ENCODE results near the gene AFF3. TPM values are rescaled to one million over a fixed set of nuclear protein-coding genes. Genes with fewer than 3 reads are reported as not detected.

Gene AFF3
- total and polyA plus RNA-seq, 12 donors = 1.1 to 7.5 (median 3.9) TPM

GRCh38 chr2:99707592-99707991 is 434.8 kb downstream of the AFF3 start:
- no peaks in the 10 kb centered on the region for H3K27me3 ChIP-seq
- intact Hi-C loops (cut with DNase I) = no loop called here
- no peak for DNase-seq
- no peak overlapping the region for H3K4me3 ChIP-seq
- peaks cover 7 to 19% of the 10 kb centered on the region in 2 donors for H3K4me1 ChIP-seq (replicated peaks in 1 of 2)
- 73 to 88% (median 75%) methylated on average over 1 of the region's 1 CpG for WGBS, 4 donors
- H3K27ac ChIP-seq = peak overlapping the region in 1 of 5 donors; percentile 41
- no peak for TF ChIP-seq CTCF (IDR thresholded peaks at IDR 0.05)
- no peak for TF ChIP-seq POLR2A (IDR thresholded peaks at IDR 0.05)
- no peaks in the 10 kb centered on the region for H3K36me3 ChIP-seq (replicated peaks in 1 of 2)
- H3K9me3 ChIP-seq (replicated peaks in 1 of 3) = no peaks in the 10 kb centered on the region

- no peak for TF ChIP-seq POLR2A (IDR thresholded peaks at IDR 0.05)
- Histone ChIP-seq H3K27ac (peak overlapping the region in 1 of 5 donors; percentile 41), H3K36me3 (replicated peaks in 1 of 2) (no peaks in the 10 kb centered on the region), H3K4me1 (replicated peaks in 1 of 2) (peaks cover 7 to 19% of the 10 kb centered on the region in 2 donors), H3K9me3 (replicated peaks in 1 of 3) (no peaks in the 10 kb centered on the region), H3K4me3 (no peak overlapping the region), H3K27me3 (no peaks in the 10 kb centered on the region)
- intact Hi-C loops (cut with DNase I) = no loop called here
- DNase-seq = no peak
- WGBS, 4 donors = 68 to 76% (median 73%) methylated on average over 4 of the region's 4 CpGs
These were observed 435.7 kb downstream of the AFF3 start for GRCh38 chr2:99706735-99707134.

GRCh38 chr2:99701503-99701902 is 440.9 kb downstream of the AFF3 start:
- H3K4me3 ChIP-seq = no peak overlapping the region
- H3K9me3 ChIP-seq (replicated peaks in 1 of 3) = no peaks in the 10 kb centered on the region
- H3K4me1 ChIP-seq (replicated peaks in 1 of 2) = peaks cover 7 to 9% of the 10 kb centered on the region in 2 donors
- no peak for TF ChIP-seq CTCF (IDR thresholded peaks at IDR 0.05)
- TF ChIP-seq POLR2A (IDR thresholded peaks at IDR 0.05) = no peak
- H3K36me3 ChIP-seq (replicated peaks in 1 of 2) = no peaks in the 10 kb centered on the region
- 83 to 93% (median 85%) methylated on average over 7 of the region's 7 CpGs for WGBS, 4 donors
- H3K27ac ChIP-seq = no peak overlapping the region
- no peaks in the 10 kb centered on the region for H3K27me3 ChIP-seq
- intact Hi-C loops (cut with DNase I) = no loop called here
- no peak for DNase-seq

GRCh38 chr2:99700482-99701398 is 441.6 kb downstream of the AFF3 start:
- TF ChIP-seq POLR2A (IDR thresholded peaks at IDR 0.05) (no peak), CTCF (IDR thresholded peaks at IDR 0.05) (no peak)
- intact Hi-C loops (cut with DNase I) = no loop called here
- 81 to 91% (median 85%) methylated on average over 14 of the region's 14 CpGs for WGBS, 4 donors
- no peak overlapping the region for H3K4me3 ChIP-seq
- H3K9me3 ChIP-seq (replicated peaks in 1 of 3) = no peaks in the 10 kb centered on the region
- DNase-seq = no peak
- no peaks in the 10 kb centered on the region for H3K27me3 ChIP-seq
- H3K4me1 ChIP-seq (replicated peaks in 1 of 2) = peaks cover 7 to 9% of the 10 kb centered on the region in 2 donors
- no peaks in the 10 kb centered on the region for H3K36me3 ChIP-seq (replicated peaks in 1 of 2)
- H3K27ac ChIP-seq = no peak overlapping the region
